ENCODE results near the gene MRPL2. TPM values are rescaled to one million over a fixed set of nuclear protein-coding genes. Genes with fewer than 3 reads are reported as not detected.
"Not testable (repeated sequence)": the region's sequence is repeated elsewhere in the genome, so short reads cannot be mapped to it uniquely, and the experiment has no call there.

Gene MRPL2
- total RNA-seq, 4 donors from 2014 or later = 14.4 to 44.4 (median 16.1) TPM

GRCh38 chr6:43043310-43043709 lies 15.9 kb downstream of the MRPL2 start:
- intact Hi-C loops (cut with DNase I; ENCODE audit: low total_unique reads) = no loop called here
- H3K9me3 ChIP-seq = no peaks in the 10 kb centered on the region
- H3K27me3 ChIP-seq = no peaks in the 10 kb centered on the region
- H3K36me3 ChIP-seq = no peaks in the 10 kb centered on the region
- no peak for DNase-seq
- no peaks in the 10 kb centered on the region for H3K4me1 ChIP-seq
- no peak overlapping the region for H3K27ac ChIP-seq
- no peak overlapping the region for H3K4me3 ChIP-seq
- TF ChIP-seq POLR2A (IDR thresholded peaks at IDR 0.05) = no peak
- TF ChIP-seq, protein P1, sequence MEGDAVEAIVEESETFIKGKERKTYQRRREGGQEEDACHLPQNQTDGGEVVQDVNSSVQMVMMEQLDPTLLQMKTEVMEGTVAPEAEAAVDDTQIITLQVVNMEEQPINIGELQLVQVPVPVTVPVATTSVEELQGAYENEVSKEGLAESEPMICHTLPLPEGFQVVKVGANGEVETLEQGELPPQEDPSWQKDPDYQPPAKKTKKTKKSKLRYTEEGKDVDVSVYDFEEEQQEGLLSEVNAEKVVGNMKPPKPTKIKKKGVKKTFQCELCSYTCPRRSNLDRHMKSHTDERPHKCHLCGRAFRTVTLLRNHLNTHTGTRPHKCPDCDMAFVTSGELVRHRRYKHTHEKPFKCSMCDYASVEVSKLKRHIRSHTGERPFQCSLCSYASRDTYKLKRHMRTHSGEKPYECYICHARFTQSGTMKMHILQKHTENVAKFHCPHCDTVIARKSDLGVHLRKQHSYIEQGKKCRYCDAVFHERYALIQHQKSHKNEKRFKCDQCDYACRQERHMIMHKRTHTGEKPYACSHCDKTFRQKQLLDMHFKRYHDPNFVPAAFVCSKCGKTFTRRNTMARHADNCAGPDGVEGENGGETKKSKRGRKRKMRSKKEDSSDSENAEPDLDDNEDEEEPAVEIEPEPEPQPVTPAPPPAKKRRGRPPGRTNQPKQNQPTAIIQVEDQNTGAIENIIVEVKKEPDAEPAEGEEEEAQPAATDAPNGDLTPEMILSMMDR (IDR thresholded peaks at IDR 0.05) = no peak

- intact Hi-C loops (cut with DNase I; ENCODE audit: low total_unique reads); H3K27ac ChIP-seq; H3K4me1 ChIP-seq; H3K4me3 ChIP-seq; H3K9me3 ChIP-seq; H3K27me3 ChIP-seq; H3K36me3 ChIP-seq; DNase-seq: not testable (repeated sequence)
Observed at GRCh38 chr6:43041475-43041874, 17.8 kb downstream of the MRPL2 start.

- no peak overlapping the region for H3K27ac ChIP-seq
- no peak for DNase-seq
- intact Hi-C loops (cut with DNase I; ENCODE audit: low total_unique reads) = no loop called here
- TF ChIP-seq, protein P1 (IDR thresholded peaks at IDR 0.05) = no peak
- no peak for TF ChIP-seq POLR2A (IDR thresholded peaks at IDR 0.05)
- H3K4me3 ChIP-seq = no peak overlapping the region
- no peaks in the 10 kb centered on the region for H3K36me3 ChIP-seq
- H3K9me3 ChIP-seq = no peaks in the 10 kb centered on the region
- no peaks in the 10 kb centered on the region for H3K4me1 ChIP-seq
- H3K27me3 ChIP-seq = no peaks in the 10 kb centered on the region
Observed at GRCh38 chr6:43040542-43041257, 18.5 kb downstream of the MRPL2 start.

DNA sequence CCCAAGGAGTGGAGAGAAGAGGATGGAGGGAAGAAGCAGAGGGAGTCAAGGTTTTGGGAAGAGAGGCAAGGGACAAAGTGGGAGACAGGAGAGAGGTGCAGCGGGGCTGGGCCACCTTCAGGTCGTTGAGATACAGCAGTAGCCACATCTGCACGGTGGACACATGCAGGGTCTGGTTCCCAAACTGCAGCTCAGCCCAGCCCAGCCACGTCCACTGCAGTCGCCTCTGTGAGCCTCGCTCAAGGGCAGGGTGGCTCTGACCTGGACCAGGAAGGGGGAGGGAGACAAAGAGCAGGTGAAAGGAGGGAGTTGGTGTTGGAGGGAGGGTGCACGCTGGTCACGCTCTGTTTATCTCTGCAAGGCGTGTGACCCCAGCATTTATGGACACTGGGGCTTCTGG lies 20.5 kb downstream of the MRPL2 start:
- Histone ChIP-seq H3K27ac (no peak overlapping the region), H3K36me3 (no peaks in the 10 kb centered on the region), H3K9me3 (no peaks in the 10 kb centered on the region), H3K4me1 (no peaks in the 10 kb centered on the region), H3K4me3 (no peak overlapping the region), H3K27me3 (no peaks in the 10 kb centered on the region)
- no peak for DNase-seq
- TF ChIP-seq, protein P1 (IDR thresholded peaks at IDR 0.05) = no peak
- TF ChIP-seq POLR2A (IDR thresholded peaks at IDR 0.05) = no peak
- intact Hi-C loops (cut with DNase I; ENCODE audit: low total_unique reads) = no loop called here

GRCh38 chr6:43037706-43038105 lies 21.5 kb downstream of the MRPL2 start:
- no peak overlapping the region for H3K4me3 ChIP-seq
- no peaks in the 10 kb centered on the region for H3K9me3 ChIP-seq
- intact Hi-C loops (cut with DNase I; ENCODE audit: low total_unique reads) = no loop called here
- H3K27ac ChIP-seq = no peak overlapping the region
- H3K36me3 ChIP-seq = no peaks in the 10 kb centered on the region
- no peak for TF ChIP-seq POLR2A (IDR thresholded peaks at IDR 0.05)
- TF ChIP-seq, protein P1 (IDR thresholded peaks at IDR 0.05) = no peak
- H3K27me3 ChIP-seq = no peaks in the 10 kb centered on the region
- no peak for DNase-seq
- H3K4me1 ChIP-seq = no peaks in the 10 kb centered on the region

GRCh38 chr6:43037197-43037596 lies 22.0 kb downstream of the MRPL2 start:
- Histone ChIP-seq H3K4me3 (no peak overlapping the region), H3K36me3 (no peaks in the 10 kb centered on the region), H3K27ac (no peak overlapping the region), H3K4me1 (no peaks in the 10 kb centered on the region), H3K9me3 (no peaks in the 10 kb centered on the region), H3K27me3 (no peaks in the 10 kb centered on the region)
- intact Hi-C loops (cut with DNase I; ENCODE audit: low total_unique reads) = no loop called here
- DNase-seq = no peak
- TF ChIP-seq, protein P1 (IDR thresholded peaks at IDR 0.05) = no peak
- no peak for TF ChIP-seq POLR2A (IDR thresholded peaks at IDR 0.05)

Measured in uterus (tissue), 4 donors.